Transverse colon (tissue), 4 donors: ENCODE data around the gene IP6K1.

Experiments used
- CTCF ChIP-seq, 5 experiments: fragments of 200-600 bp in 3 of 5; fragments of 450-650 bp in 2 of 5; sonication (generic) in 3 of 5; IDR thresholded peaks; 1 replicate in 2 of 5; 2 replicates in 3 of 5; pipeline ENCODE4 v1.5.1; 2016 to 2017; ENCODE audit warnings: antibody characterized with exemption in 5 of 5, inconsistent platforms in 3 of 5, mild to moderate bottlenecking in 2 of 5, moderate library complexity in 1 of 5
- POLR2AphosphoS5 ChIP-seq, 3 donors: sonication (generic); formaldehyde crosslinking; IDR thresholded peaks; one replicate each; pipeline ENCODE4 v1.6.1; 2016; ENCODE audit warnings: antibody characterized with exemption in 3 of 3

DNA sequence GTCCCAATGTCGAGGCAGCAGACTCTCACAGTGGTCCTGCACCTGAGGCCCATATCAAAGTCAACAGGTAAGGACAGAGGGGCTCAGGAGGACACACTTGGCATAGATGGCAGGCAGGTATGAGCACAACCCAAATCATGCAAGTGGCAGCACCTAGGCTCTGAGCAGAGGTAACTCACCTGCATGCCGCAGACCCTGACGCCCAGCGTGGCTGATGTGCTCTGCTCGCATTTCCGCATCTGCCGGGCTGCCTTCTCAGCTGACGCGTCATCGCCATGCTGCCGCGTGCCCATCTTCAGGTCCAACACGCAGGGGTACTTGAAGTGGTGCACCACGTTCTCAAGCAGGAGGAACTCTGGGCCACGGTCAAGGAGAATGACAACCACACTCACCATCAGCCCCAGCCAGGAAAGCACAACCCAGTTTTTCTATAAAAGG is 58.4 kb downstream of the IP6K1 start:
- TF ChIP-seq CTCF (IDR thresholded peaks at IDR 0.05) (no peak), POLR2AphosphoS5 (IDR thresholded peaks at IDR 0.05) (no peak)
